ENCODE results near the gene SLC44A1. TPM values are rescaled to one million over a fixed set of nuclear protein-coding genes. Genes with fewer than 3 reads are reported as not detected.

Gene SLC44A1
- 54.1 TPM for total RNA-seq

- DNase-seq (ENCODE audit: low spot score): peak; percentile 98
- peak; percentile 92 for ATAC-seq
These were observed at the start of gene SLC44A1 for GRCh38 chr9:105244003-105244733. Gene SLC44A1, plus strand, starts transcription at chr9:105244651. Its CDS starts 218 bp downstream, at chr9:105244869.

- DNase-seq (ENCODE audit: low spot score) (no peak), ATAC-seq (no peak)
These were observed 49.2 kb upstream of the SLC44A1 start for GRCh38 chr9:105195259-105195658.

- no peak for DNase-seq (ENCODE audit: low spot score)
- ATAC-seq: no peak
These were observed 46.4 kb upstream of the SLC44A1 start for GRCh38 chr9:105198023-105198422.

- no peak for ATAC-seq
These were observed 45.6 kb upstream of the SLC44A1 start for GRCh38 chr9:105198865-105199264.

GRCh38 chr9:105204416-105204815, 40.0 kb upstream of the SLC44A1 start:
- DNase-seq (ENCODE audit: low spot score) (no peak), ATAC-seq (no peak)

More at GRCh38 chr9:105198865-105199264, 45.6 kb upstream of the SLC44A1 start:
- DNase-seq (ENCODE audit: low spot score): no peak

- peak; percentile 84 for DNase-seq (ENCODE audit: low spot score)
- peak; percentile 94 for ATAC-seq
These were observed 38.5 kb upstream of the SLC44A1 start for GRCh38 chr9:105205787-105206495.

GRCh38 chr9:105206496-105206820, 38.0 kb upstream of the SLC44A1 start:
- ATAC-seq (no peak), DNase-seq (ENCODE audit: low spot score) (no peak)

GRCh38 chr9:105206821-105207699, 37.4 kb upstream of the SLC44A1 start:
- no peak for DNase-seq (ENCODE audit: low spot score)
- peak; percentile 62 for ATAC-seq

- ATAC-seq: peak; percentile 70
- DNase-seq (ENCODE audit: low spot score): no peak
These were observed 27.8 kb upstream of the SLC44A1 start for GRCh38 chr9:105216440-105217178.

GRCh38 chr9:105218673-105219072, 25.8 kb upstream of the SLC44A1 start:
- ATAC-seq: no peak
- no peak for DNase-seq (ENCODE audit: low spot score)

GRCh38 chr9:105219291-105219805, 25.1 kb upstream of the SLC44A1 start:
- no peak for ATAC-seq

GRCh38 chr9:105220451-105220850, 24.0 kb upstream of the SLC44A1 start:
- no peak for ATAC-seq
- no peak for DNase-seq (ENCODE audit: low spot score)

More at GRCh38 chr9:105219291-105219805, 25.1 kb upstream of the SLC44A1 start:
- no peak for DNase-seq (ENCODE audit: low spot score)

- ATAC-seq: no peak
- DNase-seq (ENCODE audit: low spot score): no peak
These were observed 20.8 kb upstream of the SLC44A1 start for GRCh38 chr9:105223544-105224140.

GRCh38 chr9:105226055-105226454, 18.4 kb upstream of the SLC44A1 start:
- no peak for DNase-seq (ENCODE audit: low spot score)
- no peak for ATAC-seq

- no peak for DNase-seq (ENCODE audit: low spot score)
- no peak for ATAC-seq
These were observed 12.2 kb upstream of the SLC44A1 start for GRCh38 chr9:105232207-105232606.

GRCh38 chr9:105233873-105234272, 10.6 kb upstream of the SLC44A1 start:
- ATAC-seq (no peak), DNase-seq (ENCODE audit: low spot score) (no peak)

- DNase-seq (ENCODE audit: low spot score): no peak
- ATAC-seq: no peak
These were observed 8.2 kb upstream of the SLC44A1 start for GRCh38 chr9:105236261-105236660.

GRCh38 chr9:105237246-105237645, 7.2 kb upstream of the SLC44A1 start:
- ATAC-seq (peak; percentile 34), DNase-seq (ENCODE audit: low spot score) (no peak)

- peak; percentile 77 for DNase-seq (ENCODE audit: low spot score)
- peak; percentile 92 for ATAC-seq
These were observed 6.1 kb upstream of the SLC44A1 start for GRCh38 chr9:105238302-105238701.
